ENCODE data around the gene ST6GALNAC1. TPM values are rescaled to one million over a fixed set of nuclear protein-coding genes. Genes with fewer than 3 reads are reported as not detected.

Gene ST6GALNAC1
- total and polyA plus RNA-seq, 8 donors, result 0.34 to 4.9 (median 1.2) TPM

- 88 to 93% methylated on average over 5 of the region's 5 CpGs for WGBS, 2 donors
- intact Hi-C loops (cut with DNase I), result no loop called here
- Histone ChIP-seq H3K9me3 (no peaks in the 10 kb centered on the region), H3K4me1 (peaks cover under 1 to 5% (median 1%) of the 10 kb centered on the region in 3 donors), H3K27me3 (no peaks in the 10 kb centered on the region), H3K36me3 (no peaks in the 10 kb centered on the region), H3K4me3 (no peak overlapping the region), H3K27ac (no peak overlapping the region)
- FAIRE-seq (no peak), ATAC-seq (no peak), DNase-seq (no peak)
- no peak for TF ChIP-seq CTCF (IDR thresholded peaks at IDR 0.05)
These were observed 6.9 kb upstream of the ST6GALNAC1 start for GRCh38 chr17:76650504-76650903.

DNA sequence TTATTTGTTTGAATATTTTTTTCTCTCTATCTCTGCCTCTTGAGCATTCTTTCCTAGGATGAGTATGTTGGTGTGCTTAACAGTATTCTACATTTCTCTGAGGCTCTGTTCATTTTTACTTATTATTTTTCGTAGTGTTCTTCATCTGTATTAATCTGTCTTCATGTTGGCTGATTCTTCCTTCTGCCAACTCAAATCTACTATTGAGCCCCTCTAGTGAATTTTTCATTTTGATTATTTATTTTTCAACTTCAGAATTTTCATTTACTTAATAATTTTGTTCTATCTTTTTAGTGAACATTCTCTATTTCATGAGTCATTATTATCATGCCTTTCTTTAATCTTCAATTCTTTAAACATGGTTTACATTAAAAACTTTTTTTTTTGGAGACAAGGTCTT is 3.2 kb upstream of the ST6GALNAC1 start:
- intact Hi-C loops (cut with DNase I), result no loop called here
- Histone ChIP-seq H3K4me3 (no peak overlapping the region), H3K4me1 (peaks cover 12 to 17% (median 13%) of the 10 kb centered on the region in 3 donors), H3K36me3 (no peaks in the 10 kb centered on the region), H3K9me3 (no peaks in the 10 kb centered on the region), H3K27ac (no peak overlapping the region), H3K27me3 (no peaks in the 10 kb centered on the region)
- FAIRE-seq (no peak), ATAC-seq (no peak), DNase-seq (no peak)
- 97 to 100% methylated on average over 1 of the region's 1 CpG for WGBS, 2 donors
- no peak for TF ChIP-seq CTCF (IDR thresholded peaks at IDR 0.05)

DNA sequence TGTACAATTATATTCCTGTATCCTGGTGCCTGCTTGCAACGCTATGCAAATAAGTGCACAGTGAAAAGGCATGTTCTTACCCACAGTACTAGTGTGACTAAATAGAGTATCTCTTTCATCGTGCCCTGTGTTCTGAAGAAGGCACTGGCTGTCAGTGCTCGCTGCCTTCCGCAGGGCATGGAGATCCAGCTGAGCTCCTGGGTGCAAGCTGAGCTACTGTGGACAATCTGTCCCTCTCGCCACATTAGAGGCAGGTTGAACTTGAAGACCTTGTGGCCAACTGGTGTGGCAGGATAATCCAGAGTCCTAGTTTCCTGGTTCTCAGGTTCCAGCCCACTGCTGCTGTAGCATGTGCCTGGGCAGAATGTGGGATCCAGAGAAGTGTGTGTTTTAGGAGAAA is 1.9 kb upstream of the ST6GALNAC1 start:
- no peak for TF ChIP-seq CTCF (IDR thresholded peaks at IDR 0.05)
- no peak overlapping the region for H3K4me3 ChIP-seq
- H3K9me3 ChIP-seq, result no peaks in the 10 kb centered on the region
- FAIRE-seq (no peak), ATAC-seq (peak; percentile 46 to 78 (median 74)), DNase-seq (peak in 1 of 6 donors; percentile 34)
- intact Hi-C loops (cut with DNase I), result no loop called here
- peak overlapping the region in 2 of 4 donors; percentile 30 to 34 for H3K27ac ChIP-seq
- WGBS, 2 donors, result 21 to 59% methylated on average over 5 of the region's 5 CpGs
- no peaks in the 10 kb centered on the region for H3K36me3 ChIP-seq
- H3K27me3 ChIP-seq, result no peaks in the 10 kb centered on the region
- H3K4me1 ChIP-seq, result peaks cover 12 to 29% (median 22%) of the 10 kb centered on the region in 3 donors

GRCh38 chr17:76644995-76645394 is 1.4 kb upstream of the ST6GALNAC1 start:
- TF ChIP-seq CTCF (IDR thresholded peaks at IDR 0.05), result no peak
- no peak overlapping the region for H3K4me3 ChIP-seq
- 10 to 19% methylated on average over 8 of the region's 8 CpGs for WGBS, 2 donors
- H3K36me3 ChIP-seq, result no peaks in the 10 kb centered on the region
- intact Hi-C loops (cut with DNase I), result no loop called here
- DNase-seq, result peak in 3 of 6 donors; percentile 29 to 55 (median 46)
- FAIRE-seq, result no peak
- peaks cover 12 to 29% (median 22%) of the 10 kb centered on the region in 3 donors for H3K4me1 ChIP-seq
- H3K27ac ChIP-seq, result peak overlapping the region in 3 of 4 donors; percentile 2 to 34 (median 30)
- H3K27me3 ChIP-seq, result no peaks in the 10 kb centered on the region
- H3K9me3 ChIP-seq, result no peaks in the 10 kb centered on the region
- peak; percentile 67 to 82 (median 78) for ATAC-seq

GRCh38 chr17:76642994-76643393 is 563 bp downstream of the ST6GALNAC1 start:
- TF ChIP-seq CTCF (IDR thresholded peaks at IDR 0.05), result no peak
- peaks cover 12 to 29% (median 22%) of the 10 kb centered on the region in 3 donors for H3K4me1 ChIP-seq
- DNase-seq (no peak), FAIRE-seq (no peak), ATAC-seq (no peak)
- H3K27ac ChIP-seq, result no peak overlapping the region
- no peak overlapping the region for H3K4me3 ChIP-seq
- no peaks in the 10 kb centered on the region for H3K36me3 ChIP-seq
- intact Hi-C loops (cut with DNase I), result no loop called here
- no peaks in the 10 kb centered on the region for H3K27me3 ChIP-seq
- WGBS, 2 donors, result 92 to 94% methylated on average over 6 of the region's 6 CpGs
- H3K9me3 ChIP-seq, result no peaks in the 10 kb centered on the region

Data from pancreas (tissue), 10 donors.